GM18858 (cell line): ENCODE results near the gene NFIA.

Experiments used
- ATAC-seq: cut with Tn5 transposase; IDR thresholded peaks from one replicate; pipeline ENCODE4 v1.9.1; 2021; ENCODE audit not compliant: unreplicated experiment

The NFIA gene

DNA sequence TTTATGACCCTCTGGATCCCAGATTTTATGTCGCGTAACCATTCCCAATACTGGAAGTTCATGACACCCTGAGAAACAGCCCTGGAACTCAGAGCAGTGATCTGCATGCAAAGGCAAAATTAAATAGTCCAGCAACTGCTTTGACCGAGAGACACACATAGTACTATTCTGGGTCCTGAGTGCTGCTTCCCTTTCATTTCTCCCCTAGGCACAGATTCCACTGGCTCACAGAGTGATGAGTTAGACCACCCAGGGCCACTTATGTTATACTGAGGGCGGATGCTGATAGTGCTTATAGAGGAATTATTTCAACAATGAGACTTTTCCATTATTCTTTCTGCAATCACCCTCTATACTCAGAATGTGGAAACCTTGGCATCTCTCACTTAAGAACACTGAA, 69.2 kb downstream of the NFIA start:
- ATAC-seq: no peak

DNA sequence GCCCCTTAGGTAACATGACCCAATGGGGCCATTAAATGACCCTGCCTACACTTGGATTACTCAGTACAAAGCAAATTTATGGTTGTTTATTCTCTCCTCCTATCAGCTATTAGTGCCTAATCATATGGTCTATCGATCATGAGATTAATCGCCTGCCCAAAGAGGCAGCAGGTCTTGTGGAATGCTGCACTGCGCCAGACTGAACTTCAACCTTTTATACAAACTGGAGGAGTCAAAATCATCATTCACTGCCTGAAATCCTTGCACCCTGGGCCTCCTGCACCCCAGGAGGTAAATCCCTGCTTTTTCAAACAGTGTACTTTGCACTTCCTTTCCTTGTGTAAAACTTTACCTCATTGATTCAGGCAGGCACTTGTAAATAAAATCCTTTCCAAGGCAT, 69.7 kb downstream of the NFIA start:
- no peak for ATAC-seq

DNA sequence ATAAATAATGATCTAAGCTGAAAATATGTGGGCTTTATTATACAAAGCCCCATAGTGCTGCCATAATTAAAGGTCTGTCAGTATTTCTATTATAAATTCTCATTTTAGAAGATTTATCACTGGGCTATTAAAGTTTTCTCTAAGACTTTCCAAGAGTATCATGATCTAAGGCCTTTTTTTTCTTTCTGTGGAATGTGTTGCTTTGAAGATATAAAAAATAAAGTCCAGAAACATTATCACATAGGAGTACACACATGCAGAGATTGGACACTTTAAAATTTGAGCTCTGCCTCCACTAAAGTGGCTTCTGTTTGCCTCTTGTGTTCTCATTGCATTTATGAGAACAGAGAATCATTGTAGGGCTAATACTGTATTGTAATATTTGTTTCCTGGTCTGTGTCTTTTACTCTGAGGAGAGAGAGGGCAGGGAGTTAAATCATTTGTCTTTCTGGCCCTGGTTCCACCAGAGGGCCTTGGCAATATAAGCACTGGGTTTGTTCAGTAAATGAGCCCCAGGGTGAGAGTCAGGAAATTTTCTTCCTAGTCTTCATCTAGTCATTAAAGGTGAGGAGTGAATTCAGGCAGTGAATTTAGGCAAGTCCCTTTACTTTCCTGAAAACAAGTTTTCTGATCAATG, 70.2 kb downstream of the NFIA start:
- no peak for ATAC-seq

DNA sequence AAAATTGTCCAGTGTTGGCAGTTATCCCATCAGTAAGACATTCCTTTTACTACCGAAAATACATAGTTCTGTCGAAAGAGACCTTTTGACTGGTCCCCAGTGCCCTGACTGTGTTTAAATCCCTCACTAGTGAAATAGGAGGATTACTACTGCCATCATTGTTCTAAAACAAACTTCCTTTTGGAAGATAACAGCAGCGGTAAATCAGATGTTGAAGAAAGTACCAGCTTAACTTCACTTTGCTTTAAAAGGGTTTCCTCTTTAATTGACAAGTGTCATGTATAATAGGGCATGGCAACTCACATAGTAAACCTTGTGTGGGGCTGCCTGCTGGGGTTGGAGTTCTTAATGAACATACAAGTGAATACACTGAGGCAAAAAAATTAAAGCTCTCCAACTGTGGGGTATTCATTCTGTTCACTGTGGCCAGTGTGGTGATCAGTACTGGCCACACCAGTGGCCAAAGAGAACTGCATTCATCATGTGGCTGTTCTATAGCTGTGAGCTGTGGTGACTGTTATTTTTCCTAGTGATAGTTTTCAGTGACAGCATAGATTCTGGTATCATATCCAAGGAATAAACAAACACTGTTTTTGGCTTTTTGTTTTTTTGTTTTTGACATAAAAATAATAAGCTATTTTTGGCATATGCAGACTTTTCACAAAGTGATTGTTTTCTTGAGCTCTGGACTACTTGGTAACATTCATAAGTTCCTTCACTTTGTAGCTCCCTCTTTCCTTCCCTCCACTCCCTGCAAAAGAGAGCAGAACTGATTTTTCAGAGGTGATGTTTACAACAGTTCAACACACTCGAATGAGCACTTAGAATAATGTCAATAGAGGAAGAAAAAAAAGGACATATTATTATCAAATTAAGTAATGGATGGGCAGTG, 74.5 kb downstream of the NFIA start:
- no peak for ATAC-seq

DNA sequence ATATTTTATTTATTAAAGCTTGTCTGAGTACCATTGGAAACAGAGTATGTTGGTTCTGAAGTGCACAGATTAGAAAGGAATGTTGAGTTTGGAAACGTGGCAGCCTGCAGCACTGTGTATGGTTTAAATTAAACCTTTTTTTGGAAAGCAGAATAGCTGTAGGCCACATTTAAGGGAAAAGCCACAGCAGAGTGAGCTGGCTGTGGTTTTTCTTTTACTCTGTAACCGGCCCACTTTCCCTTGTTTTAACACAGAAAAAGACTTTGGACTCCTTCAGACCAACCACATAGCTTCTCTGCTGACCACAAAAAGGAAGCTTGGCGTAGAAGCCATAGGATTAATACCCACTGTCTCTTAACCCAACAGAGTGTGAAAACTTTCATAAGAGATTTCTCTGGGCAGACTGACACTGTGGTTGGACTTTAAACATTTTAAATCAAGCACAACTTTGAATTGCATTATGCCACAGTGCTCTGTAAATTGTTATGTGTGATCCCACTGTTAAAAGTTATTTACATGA, 75.2 kb downstream of the NFIA start:
- no peak for ATAC-seq

DNA sequence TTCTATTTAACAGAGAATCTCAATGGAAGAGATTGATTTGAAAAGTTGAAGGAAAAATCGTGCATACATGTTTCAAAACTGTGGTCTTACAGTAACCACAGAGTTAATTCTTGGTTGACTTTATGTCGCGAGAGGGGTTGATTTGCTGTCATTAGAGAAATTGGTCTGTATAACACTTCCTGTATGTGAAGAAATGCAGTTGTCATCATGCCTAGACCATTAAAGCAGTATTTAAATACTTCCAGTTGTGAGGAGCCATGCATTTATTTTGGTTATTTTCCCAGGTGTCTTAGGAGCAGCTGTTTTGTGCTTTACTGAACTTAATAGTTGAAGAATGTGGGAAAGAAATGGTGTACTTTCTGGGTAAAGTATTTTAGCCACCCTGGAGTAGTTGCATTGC, 76.2 kb downstream of the NFIA start:
- ATAC-seq: no peak

DNA sequence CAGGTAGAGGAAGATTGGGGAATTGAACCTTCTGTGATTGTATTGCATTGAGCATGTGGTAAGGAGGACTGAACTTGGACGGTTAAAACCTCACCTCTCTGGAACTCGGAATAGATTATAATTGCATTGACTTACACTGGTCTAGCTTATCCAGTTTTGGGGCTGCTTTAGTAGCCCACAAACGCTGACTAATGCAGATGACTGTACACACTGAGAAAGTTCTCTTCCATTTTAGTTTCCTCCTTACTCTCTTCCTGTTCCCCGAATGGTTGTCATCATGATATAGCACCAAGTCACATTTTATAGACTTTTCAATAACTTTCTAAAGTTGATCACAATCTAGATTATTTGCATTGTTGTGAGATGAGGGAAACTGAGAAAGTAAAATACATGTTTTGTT, 78.2 kb downstream of the NFIA start:
- ATAC-seq: no peak

DNA sequence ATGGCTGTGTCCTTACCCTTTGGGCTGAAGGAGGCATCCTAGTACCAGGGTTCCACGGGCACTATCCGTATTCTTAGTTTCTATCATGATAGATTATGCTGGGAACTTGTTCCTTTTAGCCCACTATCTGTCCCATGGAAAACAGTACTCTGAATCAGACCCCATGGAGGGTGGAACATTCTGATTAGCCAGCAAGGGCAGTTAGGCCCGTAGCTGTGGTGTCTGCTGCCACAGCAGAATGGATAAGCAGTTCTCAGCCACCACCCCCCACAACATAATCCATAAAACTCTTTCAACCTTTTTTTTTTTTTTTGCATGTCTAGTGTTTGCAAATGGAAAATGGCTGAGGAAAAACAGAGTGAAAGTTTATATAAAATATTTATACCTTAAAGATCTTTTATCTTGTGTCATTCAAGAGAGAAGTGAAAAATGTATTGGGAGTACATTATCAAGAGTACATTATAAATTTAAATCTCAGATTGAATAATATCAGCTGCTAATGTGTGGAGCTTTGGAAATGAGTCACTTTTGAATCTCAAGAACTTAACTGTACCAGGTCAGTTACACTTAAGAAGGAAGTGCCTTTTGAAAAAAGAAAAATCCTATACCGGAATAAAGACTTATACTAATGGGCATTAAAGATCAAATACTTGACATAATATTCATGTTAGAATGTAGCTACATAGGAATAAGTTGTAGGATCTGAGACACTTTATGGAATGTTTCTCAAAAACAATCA, 80.3 kb downstream of the NFIA start:
- no peak for ATAC-seq

DNA sequence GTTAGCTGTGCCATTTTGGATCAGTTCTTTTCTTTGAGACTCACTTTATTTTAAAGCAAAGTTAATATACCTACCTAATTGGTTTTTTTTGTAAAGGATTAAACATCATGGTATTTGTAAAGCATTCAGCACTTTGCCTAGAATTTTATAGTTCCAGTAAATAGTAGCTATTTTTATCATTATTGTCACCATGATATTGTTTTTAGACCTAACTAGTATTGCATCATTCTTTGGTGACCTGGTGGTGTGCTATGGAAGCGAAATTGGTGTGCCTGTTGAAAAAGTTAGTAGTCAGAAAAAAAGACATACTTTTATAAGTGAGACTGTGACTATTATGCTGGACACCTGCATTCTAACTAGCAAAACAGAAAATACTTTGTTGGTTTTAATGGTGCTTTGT, 81.0 kb downstream of the NFIA start:
- no peak for ATAC-seq

DNA sequence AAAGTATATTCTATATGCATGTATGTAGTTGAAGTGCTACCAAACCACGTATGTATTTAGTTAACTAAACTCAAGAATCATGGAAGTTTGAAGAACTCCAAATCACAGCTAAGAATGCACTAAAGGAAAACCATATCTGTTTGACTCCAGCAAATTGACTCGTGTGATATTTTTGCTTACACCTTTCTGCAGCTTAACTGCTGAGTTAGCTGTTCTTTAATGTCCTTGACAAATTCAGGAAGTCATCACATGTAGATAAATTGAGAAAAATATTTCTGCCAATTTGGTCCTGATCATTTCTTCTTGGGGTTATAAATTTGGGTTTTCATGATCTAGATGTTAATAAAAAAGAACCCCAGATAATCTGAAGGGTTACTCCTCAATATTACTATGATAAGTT, 83.0 kb downstream of the NFIA start:
- no peak for ATAC-seq

DNA sequence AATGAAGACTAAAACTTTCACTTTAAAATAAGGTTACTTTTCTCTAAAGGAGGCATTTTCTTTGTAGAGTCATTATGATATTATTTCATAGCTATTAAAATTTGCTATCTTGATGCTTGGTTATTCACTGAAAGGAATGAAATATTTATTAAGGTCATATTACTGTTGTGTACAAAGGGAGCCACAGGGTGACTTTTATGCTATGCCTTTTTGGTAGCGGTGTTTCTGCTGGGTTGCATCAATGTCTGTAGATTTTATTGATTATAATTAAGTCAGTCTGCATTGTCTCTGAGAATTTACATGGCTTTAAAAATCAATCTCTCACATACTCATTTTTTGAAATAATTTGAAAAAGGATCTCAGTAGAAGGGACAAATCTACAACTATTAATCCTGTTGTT, 84.9 kb downstream of the NFIA start:
- no peak for ATAC-seq

DNA sequence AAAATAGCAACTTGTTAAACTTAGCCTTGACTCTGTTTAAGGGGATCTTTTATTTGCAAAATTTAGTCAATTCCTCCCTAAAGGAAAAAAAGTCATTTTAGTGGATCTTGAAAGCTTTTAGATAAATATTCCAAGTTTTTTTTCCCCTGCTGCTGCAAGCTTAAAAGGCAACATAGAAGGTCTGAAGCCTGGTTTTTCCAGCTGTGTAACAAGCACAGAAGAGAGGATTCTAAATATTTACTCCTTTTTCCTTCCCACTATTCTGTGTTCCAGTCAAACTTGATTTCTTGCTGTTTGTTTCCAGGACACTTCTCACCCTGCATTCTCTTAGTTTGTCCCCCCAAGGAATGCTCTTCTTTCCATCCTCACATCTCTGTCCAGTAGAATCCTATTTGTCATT, 86.7 kb downstream of the NFIA start:
- no peak for ATAC-seq

DNA sequence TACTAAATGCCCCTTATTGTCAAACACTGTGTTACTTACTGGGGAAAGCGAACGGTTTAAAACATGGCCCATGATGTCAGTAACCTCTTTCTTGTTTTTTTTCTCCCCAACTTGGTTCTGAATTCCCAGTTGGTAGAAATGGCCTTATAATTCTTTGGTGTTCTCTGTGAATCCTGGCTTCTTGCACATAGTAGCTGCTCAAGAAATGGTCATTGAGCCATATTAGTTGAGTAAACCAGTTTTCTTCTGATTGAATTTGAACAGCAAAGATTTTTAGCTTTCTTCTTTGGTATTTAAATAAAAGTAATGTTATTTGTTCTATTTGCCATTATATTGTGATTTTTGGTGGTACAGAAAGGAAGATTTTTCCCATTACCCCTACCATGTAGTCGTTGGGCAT, 87.3 kb downstream of the NFIA start:
- no peak for ATAC-seq

DNA sequence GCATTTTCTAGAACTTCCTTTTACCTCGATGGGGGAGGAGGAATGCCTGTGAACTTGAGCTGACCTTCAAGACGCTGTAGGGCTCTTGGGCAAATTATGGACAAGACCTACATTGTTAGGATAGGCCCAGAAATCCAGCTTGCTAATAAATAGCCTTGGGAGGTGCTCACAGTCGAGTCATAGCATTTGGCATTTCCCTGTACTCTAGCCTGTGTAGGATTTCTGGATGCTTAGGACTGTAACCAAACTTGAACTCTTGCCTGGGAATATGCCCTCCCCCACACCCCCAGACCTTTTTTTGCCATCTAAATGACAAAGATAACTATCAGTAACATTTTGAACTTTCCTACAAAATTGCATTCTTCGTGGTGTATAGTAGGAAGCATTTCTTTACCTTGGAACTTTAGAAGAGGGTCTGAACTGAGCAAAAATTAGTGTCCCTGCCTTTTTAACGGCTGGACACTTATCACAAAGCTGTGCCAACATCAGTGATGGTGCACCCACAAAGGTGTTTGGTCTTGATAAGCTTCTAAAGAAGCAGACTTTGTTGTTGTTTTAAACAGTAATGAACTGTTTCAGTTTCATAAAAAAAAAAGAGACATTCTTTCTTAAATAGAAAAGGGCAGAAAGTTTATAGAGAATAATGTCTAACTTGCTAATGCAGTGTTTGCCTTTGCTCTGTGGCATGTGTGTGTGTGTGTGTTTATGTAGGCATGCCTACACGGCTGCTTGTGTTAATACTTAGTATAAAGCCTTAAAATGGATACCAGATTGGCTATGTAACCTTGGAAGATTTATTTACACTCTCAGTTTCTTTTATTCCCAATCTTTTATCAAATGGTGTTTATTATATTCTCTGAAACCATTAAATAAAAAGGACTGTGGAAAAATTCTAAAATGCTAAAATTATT, 88.2 kb downstream of the NFIA start:
- no peak for ATAC-seq

DNA sequence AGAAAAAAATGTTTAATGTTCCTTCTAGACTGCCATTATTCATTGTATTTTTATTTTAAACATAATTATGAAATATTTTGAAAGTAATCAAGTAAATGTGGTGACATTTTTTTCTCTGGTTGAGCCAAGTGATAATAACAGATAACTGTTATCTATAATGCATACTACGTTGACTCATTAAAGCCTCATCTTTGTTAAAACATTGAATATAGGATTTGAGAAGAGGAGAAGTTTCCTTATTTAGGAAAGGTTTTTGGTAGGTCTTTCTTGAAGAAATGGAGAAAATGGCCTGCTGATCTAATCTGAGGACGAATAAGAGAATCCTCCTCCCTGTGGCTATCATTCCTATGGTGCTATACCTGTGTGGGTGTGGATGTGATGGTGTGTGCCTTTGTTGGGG, 89.0 kb downstream of the NFIA start:
- no peak for ATAC-seq

DNA sequence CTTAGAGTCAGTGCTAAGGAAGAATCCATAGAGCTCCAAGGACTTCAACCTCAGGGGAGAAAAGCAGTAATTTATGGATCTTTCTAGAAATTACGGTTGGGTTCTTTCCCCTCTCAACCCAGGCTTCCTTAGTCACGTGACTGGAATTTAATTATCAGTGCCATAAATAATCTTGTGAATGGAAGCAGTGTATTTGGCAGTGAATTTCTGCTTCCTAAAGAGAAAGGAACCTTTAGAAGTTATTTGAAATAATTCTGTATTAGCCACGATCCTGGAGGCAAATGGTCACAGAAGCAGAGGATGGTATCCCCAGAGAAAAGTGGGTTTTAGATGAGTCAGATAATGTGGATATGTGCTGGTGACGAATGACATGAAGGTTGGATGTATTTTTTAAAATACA, 89.6 kb downstream of the NFIA start:
- no peak for ATAC-seq

DNA sequence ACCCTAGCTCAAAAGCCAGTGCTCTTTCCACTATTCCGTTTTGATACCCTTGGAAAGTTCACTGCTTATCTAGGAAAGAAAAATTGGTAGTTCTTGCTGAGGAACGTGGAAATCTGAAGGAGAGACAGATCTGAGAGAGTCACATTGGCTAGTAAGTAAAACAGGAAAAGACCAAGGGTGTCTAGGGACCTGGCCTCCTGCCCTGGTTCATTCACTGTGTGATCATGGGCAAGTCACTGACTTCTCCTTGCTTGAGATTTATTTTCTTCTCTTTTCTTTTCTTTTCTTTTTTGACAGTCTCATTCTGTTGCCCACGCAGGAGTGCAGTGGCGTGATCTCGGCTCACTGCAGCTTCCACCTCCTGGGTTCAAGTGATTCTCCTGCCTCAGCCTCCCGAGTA, 90.8 kb downstream of the NFIA start:
- no peak for ATAC-seq

DNA sequence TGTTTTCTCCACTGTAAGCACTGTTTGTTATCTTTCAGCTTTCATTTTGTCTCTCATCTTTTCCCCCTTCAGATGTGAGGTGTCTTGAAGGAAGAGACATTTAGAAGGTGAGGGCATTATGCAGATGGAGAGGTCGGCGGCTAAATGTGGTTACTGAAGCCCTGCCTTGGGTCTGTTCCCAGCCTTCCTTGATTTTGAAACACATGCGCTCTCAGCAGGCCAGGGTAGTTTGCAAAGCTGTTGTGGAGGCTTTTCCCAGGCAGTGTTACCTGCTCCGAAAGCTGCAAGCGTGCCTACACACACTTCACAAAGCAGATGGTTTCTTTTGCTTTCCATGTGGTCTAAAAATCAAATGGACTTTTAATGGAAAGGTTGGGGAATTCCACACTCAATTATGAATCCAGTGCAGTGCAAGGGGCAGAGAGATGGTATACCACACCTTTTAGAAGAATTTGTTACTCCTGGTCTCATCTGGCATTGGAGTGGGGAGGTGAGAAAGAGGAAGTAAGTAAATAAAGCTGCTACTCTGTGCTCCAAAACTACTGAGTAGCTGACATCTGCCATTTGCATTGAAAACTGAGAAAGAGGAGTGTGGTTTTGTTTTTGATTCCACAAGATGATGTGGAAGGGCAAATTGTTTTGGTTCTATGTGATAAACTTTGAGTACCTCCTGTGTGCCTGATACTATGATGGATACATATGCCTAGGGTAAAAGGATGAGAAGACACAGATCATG, 91.9 kb downstream of the NFIA start:
- no peak for ATAC-seq

DNA sequence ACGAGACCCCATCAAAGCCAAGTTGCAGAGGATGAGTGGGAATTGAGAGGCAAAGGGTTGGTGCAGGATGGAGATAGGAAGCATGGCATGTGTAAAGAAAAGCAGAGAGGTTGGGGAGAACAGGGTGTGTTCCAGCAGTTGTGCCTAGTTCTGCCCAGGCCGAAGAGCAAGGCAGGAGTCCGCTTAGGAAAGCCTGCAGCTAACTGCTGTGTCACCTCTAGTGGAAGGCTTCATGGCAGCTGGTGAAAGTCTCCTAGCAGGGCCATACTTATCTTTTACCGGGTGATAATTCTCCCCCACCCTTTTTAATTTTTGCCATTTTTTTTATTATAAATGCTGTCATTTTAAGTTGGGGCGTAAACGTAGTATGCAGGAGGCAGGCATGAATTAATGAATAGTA, 93.6 kb downstream of the NFIA start:
- ATAC-seq: no peak
